GM21717 (cell line): ENCODE measurements around the gene COL19A1.

Experiments used
- ATAC-seq: cut with Tn5 transposase; IDR thresholded peaks from one replicate; pipeline ENCODE4 v1.9.1; 2021; ENCODE audit warnings: mild to moderate bottlenecking, moderate library complexity; ENCODE audit not compliant: unreplicated experiment

Gene COL19A1

GRCh38 chr6:70163795-70164194, 297.4 kb downstream of the COL19A1 start:
- ATAC-seq = no peak

DNA sequence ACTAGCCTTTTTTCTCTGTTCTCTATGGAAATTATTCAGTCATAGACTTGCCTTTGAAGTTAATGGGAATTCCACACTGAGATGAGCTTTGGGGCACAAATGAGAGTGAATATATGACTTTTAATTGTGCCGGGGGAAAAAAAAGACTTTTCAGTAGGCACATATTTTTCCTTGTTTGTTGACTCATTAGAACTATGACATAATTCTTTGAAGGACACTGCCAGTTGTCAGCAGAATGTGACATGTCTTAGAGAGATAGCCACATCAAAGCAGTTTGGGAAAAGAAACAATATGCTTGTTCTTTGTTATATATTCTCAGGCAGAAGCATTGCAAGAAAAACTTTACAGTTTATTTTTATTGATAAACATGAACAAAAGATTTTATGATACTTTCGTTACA, 298.2 kb downstream of the COL19A1 start:
- no peak for ATAC-seq

DNA sequence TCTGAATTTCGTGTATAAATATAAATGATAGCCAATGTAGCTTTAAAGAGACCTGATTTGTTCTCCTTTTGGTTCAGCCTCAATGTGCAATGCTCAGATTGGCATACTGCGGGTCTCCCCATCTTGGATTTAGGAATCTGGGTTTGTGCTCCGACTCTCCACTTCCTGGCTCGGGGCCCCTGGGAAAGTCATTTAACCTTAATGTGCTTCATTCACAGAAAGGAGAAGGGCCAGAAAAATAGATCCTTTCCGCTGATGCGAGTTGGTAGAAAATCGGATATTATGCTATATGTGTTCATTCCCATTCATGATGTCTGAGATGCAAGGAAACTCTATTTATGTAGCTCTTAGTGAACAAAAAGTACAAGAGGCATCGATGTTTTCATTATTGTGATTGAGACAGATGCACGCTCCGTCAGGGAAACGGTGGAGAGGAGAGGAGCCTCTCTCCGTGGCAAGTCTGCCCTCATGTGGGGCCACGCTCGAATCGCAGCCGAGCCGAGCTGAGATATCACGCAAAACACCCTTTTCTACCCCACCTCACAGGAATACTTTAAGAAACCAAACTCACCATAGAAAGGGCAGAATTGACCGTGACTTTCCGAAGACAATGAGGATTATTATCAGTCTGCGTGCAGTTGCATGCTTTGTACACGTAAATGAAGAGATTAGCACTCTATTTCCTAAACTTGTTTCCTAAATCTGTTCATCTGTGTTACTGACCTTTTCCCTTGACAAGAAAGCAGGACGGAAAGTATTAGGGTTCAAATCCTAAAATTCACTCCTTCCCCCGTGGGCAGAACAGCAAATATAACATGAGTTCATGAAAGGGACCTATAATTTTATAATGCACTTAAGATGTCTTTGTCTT, 300.0 kb downstream of the COL19A1 start:
- peak; percentile 78 for ATAC-seq

- ATAC-seq = no peak
These were observed 302.5 kb downstream of the COL19A1 start for GRCh38 chr6:70168681-70169377.

DNA sequence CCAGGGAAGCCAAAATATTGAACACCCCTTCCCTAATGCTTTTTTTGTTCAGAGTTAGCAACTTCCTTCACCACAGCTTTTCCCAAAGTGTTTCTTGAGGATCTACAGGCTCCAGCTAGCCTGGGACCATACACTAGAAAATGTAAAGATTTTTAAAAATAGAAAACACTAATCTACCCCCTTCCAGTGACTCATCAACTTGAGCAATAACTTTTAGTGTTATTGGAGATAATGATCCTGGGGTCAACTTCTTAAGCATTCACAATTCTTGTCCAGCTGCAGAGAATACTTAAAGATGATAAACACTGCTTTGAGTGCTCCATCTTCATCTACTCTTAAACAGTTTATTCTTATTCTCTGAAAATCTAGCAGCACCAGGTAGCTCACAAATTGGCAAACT, 304.9 kb downstream of the COL19A1 start:
- ATAC-seq = no peak

DNA sequence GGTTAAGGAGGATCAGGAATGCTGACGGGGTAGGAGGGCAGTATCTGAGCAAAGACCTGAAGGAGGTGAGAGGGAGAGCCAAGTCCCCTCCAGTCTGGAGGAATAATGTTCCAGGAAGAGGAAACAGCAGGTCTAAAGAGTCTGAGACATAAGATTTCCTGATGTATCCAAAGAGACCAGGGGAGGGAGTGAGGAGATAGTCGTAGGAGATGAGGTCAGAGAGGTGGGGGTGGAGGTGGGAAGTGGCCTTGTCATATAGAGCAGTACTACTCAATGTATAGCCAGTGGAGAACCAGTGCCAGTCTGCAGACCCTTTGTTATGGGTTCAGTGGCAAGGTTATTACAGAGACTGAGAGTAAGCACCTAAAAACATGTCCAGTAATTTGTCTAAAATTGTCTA, 305.9 kb downstream of the COL19A1 start:
- no peak for ATAC-seq

DNA sequence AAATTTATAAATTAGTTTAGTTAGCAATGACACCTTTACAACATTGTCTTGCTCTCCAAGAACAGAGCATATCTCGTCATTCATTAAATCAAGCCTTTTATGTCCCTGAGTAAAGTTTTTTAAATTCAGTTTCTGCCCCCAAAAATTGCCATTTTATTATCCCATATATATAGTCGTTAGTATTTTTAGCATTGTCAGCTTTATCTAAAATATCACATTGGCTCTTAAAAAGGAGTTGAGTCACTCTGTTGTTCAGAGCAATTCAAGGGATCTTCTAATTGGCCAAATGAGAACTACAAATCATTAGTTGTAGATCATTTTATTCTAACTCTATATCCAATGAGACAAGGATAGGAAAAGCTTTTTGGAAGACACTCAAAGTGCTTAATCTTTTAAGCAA, 309.4 kb downstream of the COL19A1 start:
- ATAC-seq = no peak

DNA sequence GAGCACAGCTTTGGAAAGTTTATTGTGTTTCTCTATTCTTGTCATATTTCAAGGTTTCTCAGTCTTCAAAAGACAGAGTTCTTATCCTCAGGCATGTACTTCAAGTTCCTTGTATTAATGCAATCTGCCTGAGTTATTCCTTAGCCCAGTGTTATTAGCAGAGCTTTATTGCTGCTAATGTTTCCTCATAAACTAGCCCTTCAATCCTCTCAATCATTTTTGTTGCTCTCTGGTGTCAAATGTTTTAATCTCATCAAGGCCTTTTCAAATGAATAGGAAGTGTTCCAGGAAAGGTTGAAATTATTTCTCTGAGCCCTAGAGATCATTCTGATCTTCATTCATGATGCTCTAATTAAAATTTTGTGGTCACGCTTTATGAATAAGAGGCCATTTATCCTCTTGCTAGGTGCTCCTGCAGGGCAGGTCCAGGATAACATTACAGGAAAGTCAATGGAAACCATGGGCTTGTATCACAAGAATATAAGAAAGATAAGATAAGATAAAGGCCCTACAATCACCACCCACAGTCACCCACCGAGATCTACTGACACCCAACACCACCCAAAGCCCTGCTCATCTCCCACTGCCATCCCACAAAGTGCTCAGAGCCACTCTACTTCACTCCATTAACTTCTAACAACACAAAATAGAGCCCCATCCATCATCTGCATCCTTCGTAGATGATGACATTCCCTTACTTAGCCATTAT, 310.6 kb downstream of the COL19A1 start:
- ATAC-seq = no peak

DNA sequence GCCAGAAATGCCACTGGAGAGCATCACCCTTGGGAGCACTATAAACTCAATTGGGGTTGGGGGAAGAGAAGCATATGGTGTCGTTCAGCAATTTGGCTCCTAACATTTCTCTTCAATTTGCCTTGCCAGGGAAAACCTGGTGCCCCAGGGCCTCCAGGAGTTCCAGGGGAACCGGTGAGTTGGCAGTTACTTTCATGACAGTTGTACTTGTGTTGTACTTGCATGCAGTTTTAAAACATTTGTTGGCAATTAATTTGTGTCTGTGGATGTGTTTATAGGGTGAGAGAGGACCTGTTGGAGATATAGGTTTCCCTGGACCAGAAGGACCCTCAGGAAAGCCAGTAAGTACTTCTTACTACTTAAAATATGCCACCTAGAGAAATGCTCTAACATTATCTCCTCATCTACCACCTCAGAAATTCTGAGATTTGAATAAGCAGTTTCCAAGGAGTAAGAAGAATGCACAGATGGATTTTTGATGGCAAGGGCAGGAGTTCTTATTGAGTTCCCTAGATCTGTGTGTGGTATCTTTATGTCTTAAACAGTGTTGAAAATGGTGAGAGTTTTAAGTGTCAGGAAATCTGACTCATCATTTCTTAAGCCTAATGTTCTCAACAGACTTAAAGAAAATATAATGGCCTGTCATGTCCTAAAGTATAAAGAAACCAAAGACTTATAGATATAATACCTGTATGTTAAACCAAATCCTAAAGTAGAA, 314.0 kb downstream of the COL19A1 start:
- no peak for ATAC-seq

GRCh38 chr6:70180901-70181599, 314.7 kb downstream of the COL19A1 start:
- ATAC-seq = no peak

DNA sequence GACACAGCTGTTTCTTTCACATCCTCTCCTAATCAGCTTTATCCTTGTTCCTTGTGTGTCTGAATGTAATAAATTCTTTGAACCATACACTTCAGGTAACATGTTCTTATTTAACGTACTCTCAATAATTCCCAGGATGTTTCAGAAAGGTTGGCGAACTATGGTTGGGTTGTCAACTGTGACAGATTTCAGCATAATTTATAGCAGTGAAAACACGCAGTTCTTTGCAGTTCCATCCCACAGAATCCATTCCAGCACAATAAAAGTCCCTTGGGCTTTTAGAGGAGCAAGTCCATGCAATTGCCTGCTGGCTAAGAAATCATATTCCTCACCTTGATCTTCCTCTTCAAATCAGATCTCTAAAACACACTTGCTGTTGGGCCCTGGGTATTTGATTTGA, 317.2 kb downstream of the COL19A1 start:
- ATAC-seq = no peak

GRCh38 chr6:70184723-70185122, 318.4 kb downstream of the COL19A1 start:
- ATAC-seq = no peak

DNA sequence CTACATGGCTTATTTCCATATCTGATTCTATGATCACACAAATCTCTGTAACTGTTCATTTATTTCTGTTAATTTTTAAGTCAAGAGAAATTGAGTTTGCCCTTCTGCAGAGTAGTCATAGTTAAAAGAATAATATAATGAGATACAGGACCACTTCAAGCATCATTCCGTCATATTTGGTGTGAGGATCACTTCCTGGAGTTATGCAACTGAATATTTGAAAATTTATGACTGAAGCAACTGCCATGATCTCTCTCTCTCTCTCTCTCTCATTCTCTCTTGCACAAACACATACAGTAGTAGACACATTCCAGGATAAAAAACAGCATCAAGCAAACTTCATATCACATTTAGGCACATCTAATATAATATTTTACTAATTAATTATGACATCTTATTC, 320.1 kb downstream of the COL19A1 start:
- ATAC-seq = no peak

DNA sequence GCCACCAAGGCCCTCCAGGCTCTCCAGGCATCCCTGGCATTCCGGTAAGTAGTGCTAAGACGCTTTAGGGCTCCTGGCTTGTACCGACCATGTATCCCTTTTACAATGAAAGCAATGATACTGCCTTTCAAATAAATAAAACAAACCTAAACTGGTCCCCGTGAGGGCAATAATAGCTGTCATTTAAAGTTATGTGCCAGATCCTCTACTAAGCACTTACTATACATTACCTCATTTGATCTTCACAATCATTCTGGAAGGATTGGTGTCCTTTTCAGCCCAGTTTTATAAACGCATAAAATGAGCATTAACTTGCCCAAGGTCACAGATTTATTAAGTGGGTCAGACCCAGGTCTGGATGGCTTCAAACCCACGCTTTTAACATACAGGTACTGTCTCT, 321.8 kb downstream of the COL19A1 start:
- no peak for ATAC-seq

DNA sequence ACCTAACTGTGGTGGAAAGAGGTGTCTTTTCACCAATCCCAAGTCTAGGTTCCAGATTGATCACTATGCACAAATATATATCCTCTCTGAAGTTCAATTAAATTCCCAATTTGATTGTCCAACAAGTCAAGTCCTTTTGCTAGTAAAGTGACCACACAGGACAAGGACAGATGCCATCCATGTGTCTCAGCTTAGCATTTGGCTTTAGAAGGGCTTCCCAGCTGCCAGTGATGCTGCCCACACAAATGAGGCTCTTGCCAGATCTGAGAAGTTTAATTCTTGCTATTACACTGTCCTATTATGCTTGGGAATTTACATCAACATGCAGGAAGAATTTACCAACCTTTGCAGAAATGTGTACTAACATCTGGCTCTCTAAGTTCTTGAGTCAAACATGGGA, 328.1 kb downstream of the COL19A1 start:
- ATAC-seq = no peak

DNA sequence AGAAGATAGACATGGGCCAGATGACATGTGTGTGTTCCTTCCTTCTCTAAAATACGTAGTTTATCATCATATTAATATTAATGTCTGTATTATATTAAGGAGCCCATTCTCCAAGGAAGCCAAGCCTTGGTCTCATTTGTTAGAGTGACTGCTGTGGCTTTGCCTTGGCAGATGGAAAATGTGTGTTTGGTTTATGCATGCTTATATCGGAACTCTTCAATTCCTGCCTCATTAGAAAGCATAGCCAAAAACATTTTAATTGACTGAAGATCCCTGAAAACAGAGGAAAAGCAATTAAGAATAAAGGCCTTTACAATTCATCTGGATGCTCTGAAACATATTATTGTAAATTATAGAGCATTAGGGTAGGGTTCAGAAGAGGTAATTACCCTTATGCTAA, 330.2 kb downstream of the COL19A1 start:
- no peak for ATAC-seq

- ATAC-seq = no peak
These were observed 332.4 kb downstream of the COL19A1 start for GRCh38 chr6:70198785-70199184.

GRCh38 chr6:70208235-70208790, 342.0 kb downstream of the COL19A1 start:
- ATAC-seq = no peak

DNA sequence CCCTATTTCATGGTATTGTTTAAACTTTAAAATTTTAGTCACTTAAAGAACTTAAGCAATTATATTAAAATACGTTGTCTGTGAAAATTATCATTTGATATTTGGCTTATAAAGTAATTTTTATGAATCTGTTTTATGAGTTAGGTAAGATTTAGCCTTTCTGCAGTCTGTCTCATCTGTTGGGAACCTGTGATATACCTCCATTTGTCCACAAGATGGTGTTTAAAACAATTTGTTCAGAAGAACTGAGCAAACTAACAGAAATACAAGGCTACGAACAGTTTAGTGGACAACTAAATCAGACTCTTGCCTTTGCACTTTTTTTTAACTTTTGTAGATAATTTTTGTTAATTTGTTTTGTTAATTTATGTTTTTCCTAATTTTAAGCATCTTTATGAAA, 344.1 kb downstream of the COL19A1 start:
- ATAC-seq = no peak

GRCh38 chr6:70215460-70216108, 349.2 kb downstream of the COL19A1 start:
- ATAC-seq = no peak
